CD4-positive, alpha-beta T cell (primary cell): ENCODE data around the gene SCYGR5. TPM values are rescaled to one million over a fixed set of nuclear protein-coding genes. Genes with fewer than 3 reads are reported as not detected.
A peak's percentile ranks its signal among the peaks of the same experiment; 100 is the strongest.

Source experiments
- ATAC-seq: fragments of 200-7000 bp; cut with Tn5 transposase; one replicate; pipeline ENCODE4 v1.10.0; 2022; ENCODE audit warnings: mild to moderate bottlenecking; ENCODE audit not compliant: poor library complexity
- CTCF ChIA-PET: fragments of 350-600 bp; sonication (Branson Sonifier 250); formaldehyde crosslinking; loops from one replicate; lab custom pipeline; 2021; ENCODE audit warnings: antibody characterized with exemption, inconsistent platforms; lab: Charles Lee
- POLR2A ChIA-PET: fragments of 350-600 bp; sonication (Branson Sonifier 250); formaldehyde crosslinking; loops from one replicate; lab custom pipeline; 2021; ENCODE audit warnings: antibody characterized with exemption, inconsistent platforms; lab: Charles Lee
- DNase-seq, 14 experiments: peaks; one replicate each; pipeline ENCODE4 v3.0.0-alpha.2; 2013 to 2020; ENCODE audit warnings: mixed read lengths in 2 of 14
- H3K27ac ChIP-seq, 2 donors: one replicate each; pipeline versions ENCODE4 v1.5.1 to v1.7.0; 2013; ENCODE audit warnings: low read length in 2 of 2, low read depth in 1 of 2, mild to moderate bottlenecking in 1 of 2
- H3K27me3 ChIP-seq, 2 experiments: 1 replicate in 1 of 2; 2 replicates in 1 of 2; pipeline versions ENCODE4 v1.6.1 to v1.7.0; 2013; ENCODE audit warnings: low read length in 2 of 2, control low read depth in 1 of 2, mild to moderate bottlenecking in 1 of 2, moderate library complexity in 1 of 2; ENCODE audit not compliant: insufficient read depth in 2 of 2, control insufficient read depth in 1 of 2
- H3K36me3 ChIP-seq: one replicate; pipeline ENCODE4 v1.6.1; 2013; ENCODE audit warnings: low read length, control low read depth; ENCODE audit not compliant: insufficient read depth
- H3K4me1 ChIP-seq: one replicate; pipeline ENCODE4 v1.6.1; 2013; ENCODE audit warnings: low read length, control low read depth; ENCODE audit not compliant: insufficient read depth
- H3K4me3 ChIP-seq: one replicate; pipeline ENCODE4 v1.5.1; 2013; ENCODE audit warnings: mild to moderate bottlenecking, low read length, moderate library complexity
- H3K9me3 ChIP-seq, 2 experiments: 1 replicate in 1 of 2; 2 replicates in 1 of 2; pipeline versions ENCODE4 v1.6.1 to v1.7.0; 2013; ENCODE audit warnings: low read length in 2 of 2, mild to moderate bottlenecking in 2 of 2, control low read depth in 1 of 2, moderate library complexity in 1 of 2; ENCODE audit not compliant: control insufficient read depth in 1 of 2, insufficient read depth in 1 of 2
- H3K27ac Mint-ChIP-seq: one replicate; pipeline ENCODE4 v1.8.0; 2020; ENCODE audit warnings: mixed read lengths
- H3K27me3 Mint-ChIP-seq: one replicate; pipeline ENCODE4 v1.8.0; 2021; ENCODE audit warnings: mixed read lengths
- H3K36me3 Mint-ChIP-seq: one replicate; pipeline ENCODE4 v1.8.0; 2021; ENCODE audit warnings: low read depth, mixed read lengths
- H3K4me1 Mint-ChIP-seq: one replicate; pipeline ENCODE4 v1.8.0; 2021; ENCODE audit warnings: low read depth, mixed read lengths
- H3K4me3 Mint-ChIP-seq: one replicate; pipeline ENCODE4 v1.8.0; 2020; ENCODE audit warnings: mild to moderate bottlenecking, mixed read lengths
- H3K9me3 Mint-ChIP-seq: one replicate; pipeline ENCODE4 v1.8.0; 2020; ENCODE audit warnings: mixed read lengths
- intact Hi-C, 2 experiments: fragments of 100-400 bp; cut with DNase I in 1 of 2; cut with micrococcal nuclease in 1 of 2; formaldehyde crosslinking; loops; one replicate each; pipeline versions ENCODE4 v1.15.1 to v1.9.0; 2023 to 2025; cut with DNase I, micrococcal nuclease
- total RNA-seq, 174 experiments: library from RNA in 2 of 174; stranded (reverse) in 2 of 174; gene quantifications; one replicate each; pipeline ENCODE4 v1.2.3 and lab custom pipeline; 2021 to 2026
- TF ChIP-seq, protein P1 (sequence below): fragments of 200-600 bp; IDR thresholded peaks from one replicate; pipeline ENCODE4 v1.8.0; 2022; ENCODE audit warnings: antibody characterized with exemption, mild to moderate bottlenecking

Gene SCYGR5
- total RNA-seq, 2 experiments from 2014 or later, result not detected

DNA sequence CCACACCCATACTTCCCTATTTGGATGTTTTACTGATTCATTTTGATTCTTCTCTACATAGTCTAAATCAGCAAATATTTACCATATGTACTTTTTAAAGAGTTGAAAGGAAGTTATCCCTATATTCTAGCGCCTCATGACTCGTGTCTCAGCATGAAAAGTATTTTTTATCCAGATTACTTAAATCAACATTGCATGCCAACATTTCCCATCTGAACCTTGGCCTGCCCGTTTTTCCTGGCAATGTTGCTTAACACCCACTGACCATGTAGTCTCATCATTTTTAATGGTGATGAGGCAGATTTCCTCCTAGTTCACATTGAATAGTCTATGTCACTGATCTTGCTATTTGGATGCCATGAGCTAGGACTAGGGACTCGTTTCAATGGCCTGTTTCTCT is 13.2 kb upstream of the SCYGR5 start:
- Mint-ChIP-seq H3K27ac (no peak overlapping the region), H3K9me3 (no peaks in the 10 kb centered on the region)
- intact Hi-C loops, result no loop called here

DNA sequence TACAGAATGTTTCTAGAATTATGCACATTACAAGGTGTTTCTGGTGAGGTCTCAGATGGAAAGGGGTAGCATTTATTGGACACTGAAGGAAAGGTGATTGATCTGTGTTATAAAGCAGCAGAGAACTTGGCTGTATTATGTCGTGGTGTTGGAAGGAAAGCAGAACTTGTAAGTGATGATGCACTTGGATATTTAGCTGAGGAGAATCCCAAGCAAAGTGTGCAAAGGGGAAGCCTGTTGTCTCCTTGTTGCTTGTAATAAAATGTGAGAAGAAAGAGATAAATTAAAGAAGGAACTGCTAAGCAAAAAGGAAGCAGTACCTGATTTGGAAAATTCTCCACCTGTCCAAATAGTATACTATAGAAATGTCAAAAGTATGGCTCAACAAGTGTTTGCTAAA is 12.2 kb upstream of the SCYGR5 start:
- H3K27me3 Mint-ChIP-seq, result peaks cover 7% of the 10 kb centered on the region
- H3K4me1 Mint-ChIP-seq, result no peaks in the 10 kb centered on the region
- ChIA-PET POLR2A (no interaction called here), CTCF (no interaction called here)
- H3K9me3 Mint-ChIP-seq, result no peaks in the 10 kb centered on the region
- no peak overlapping the region for H3K27ac Mint-ChIP-seq
- ATAC-seq (no peak), DNase-seq (no peak)
- intact Hi-C loops, result no loop called here
- Histone ChIP-seq H3K27me3 (peaks cover 0 to 7% of the 10 kb centered on the region in 2 experiments), H3K4me3 (no peak overlapping the region), H3K36me3 (no peaks in the 10 kb centered on the region), H3K4me1 (peaks cover 2% of the 10 kb centered on the region), H3K27ac (no peak overlapping the region), H3K9me3 (no peaks in the 10 kb centered on the region)
- TF ChIP-seq, protein P1, sequence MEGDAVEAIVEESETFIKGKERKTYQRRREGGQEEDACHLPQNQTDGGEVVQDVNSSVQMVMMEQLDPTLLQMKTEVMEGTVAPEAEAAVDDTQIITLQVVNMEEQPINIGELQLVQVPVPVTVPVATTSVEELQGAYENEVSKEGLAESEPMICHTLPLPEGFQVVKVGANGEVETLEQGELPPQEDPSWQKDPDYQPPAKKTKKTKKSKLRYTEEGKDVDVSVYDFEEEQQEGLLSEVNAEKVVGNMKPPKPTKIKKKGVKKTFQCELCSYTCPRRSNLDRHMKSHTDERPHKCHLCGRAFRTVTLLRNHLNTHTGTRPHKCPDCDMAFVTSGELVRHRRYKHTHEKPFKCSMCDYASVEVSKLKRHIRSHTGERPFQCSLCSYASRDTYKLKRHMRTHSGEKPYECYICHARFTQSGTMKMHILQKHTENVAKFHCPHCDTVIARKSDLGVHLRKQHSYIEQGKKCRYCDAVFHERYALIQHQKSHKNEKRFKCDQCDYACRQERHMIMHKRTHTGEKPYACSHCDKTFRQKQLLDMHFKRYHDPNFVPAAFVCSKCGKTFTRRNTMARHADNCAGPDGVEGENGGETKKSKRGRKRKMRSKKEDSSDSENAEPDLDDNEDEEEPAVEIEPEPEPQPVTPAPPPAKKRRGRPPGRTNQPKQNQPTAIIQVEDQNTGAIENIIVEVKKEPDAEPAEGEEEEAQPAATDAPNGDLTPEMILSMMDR, result no peak
- no peaks in the 10 kb centered on the region for H3K36me3 Mint-ChIP-seq
- H3K4me3 Mint-ChIP-seq, result no peak overlapping the region

More for the DNA sequence above, 13.2 kb upstream of the SCYGR5 start:
- DNase-seq (no peak), ATAC-seq (no peak)
- H3K9me3 ChIP-seq, result no peaks in the 10 kb centered on the region
- TF ChIP-seq, protein P1, result no peak
- no peaks in the 10 kb centered on the region for H3K4me1 Mint-ChIP-seq
- H3K4me3 ChIP-seq, result no peak overlapping the region
- peaks cover 9% of the 10 kb centered on the region for H3K27me3 Mint-ChIP-seq
- peaks cover 2% of the 10 kb centered on the region for H3K4me1 ChIP-seq
- H3K27ac ChIP-seq, result no peak overlapping the region
- no peaks in the 10 kb centered on the region for H3K36me3 Mint-ChIP-seq
- no peaks in the 10 kb centered on the region for H3K36me3 ChIP-seq
- CTCF ChIA-PET, result no interaction called here
- H3K27me3 ChIP-seq, result peaks cover 0 to 7% of the 10 kb centered on the region in 2 experiments
- POLR2A ChIA-PET, result no interaction called here
- H3K4me3 Mint-ChIP-seq, result no peak overlapping the region

DNA sequence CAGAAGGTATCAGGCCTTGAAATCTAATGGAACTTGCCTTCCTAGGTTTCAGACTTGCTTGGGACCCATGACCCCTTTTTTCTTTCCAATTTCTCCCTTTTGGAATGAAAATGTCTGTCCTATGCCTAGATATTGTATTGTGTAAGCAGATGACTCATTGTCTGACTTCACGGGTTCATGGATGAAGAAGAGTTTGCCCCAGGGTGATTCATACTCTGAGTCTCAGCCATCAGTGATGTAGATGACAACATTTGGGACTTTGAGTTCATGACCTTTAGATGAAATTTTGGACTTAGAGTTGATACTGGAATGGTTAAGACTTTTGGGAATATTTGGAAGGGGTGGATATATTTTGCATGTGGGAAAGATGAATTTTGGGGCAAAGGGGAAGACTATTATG is 11.2 kb upstream of the SCYGR5 start:
- ChIA-PET POLR2A (no interaction called here), CTCF (no interaction called here)
- ATAC-seq, result no peak
- DNase-seq, result peak in 2 of 14 experiments; percentile 15 to 19
- TF ChIP-seq, protein P1, result no peak
- Histone ChIP-seq H3K4me1 (peaks cover 2% of the 10 kb centered on the region), H3K36me3 (no peaks in the 10 kb centered on the region), H3K27me3 (peaks cover 0 to 7% of the 10 kb centered on the region in 2 experiments), H3K27ac (no peak overlapping the region), H3K9me3 (no peaks in the 10 kb centered on the region), H3K4me3 (no peak overlapping the region)
- Mint-ChIP-seq H3K9me3 (no peaks in the 10 kb centered on the region), H3K4me3 (no peak overlapping the region), H3K27ac (no peak overlapping the region), H3K4me1 (no peaks in the 10 kb centered on the region), H3K27me3 (peaks cover 4% of the 10 kb centered on the region), H3K36me3 (no peaks in the 10 kb centered on the region)
- intact Hi-C loops, result loop anchor here in 1 of 2 experiments (5.0 kb wide), 1 partner anchor 112 kb away; no protein-coding TSS in a partner anchor
